ENCODE results near the gene CACNG8. TPM values are rescaled to one million over a fixed set of nuclear protein-coding genes. Genes with fewer than 3 reads are reported as not detected.
A peak's percentile ranks its signal among the peaks of the same experiment; 100 is the strongest.

Gene CACNG8
- total RNA-seq, 4 donors from 2014 or later, result not detected

GRCh38 chr19:53977991-53978731 is 15.4 kb downstream of the CACNG8 start:
- DNase-seq (ENCODE audit: low spot score), result peak; percentile 26
- TF ChIP-seq CTCF (IDR thresholded peaks at IDR 0.05), result no peak
- ATAC-seq (ENCODE audit: low FRiP score), result no peak

GRCh38 chr19:53978975-53979801 is 16.5 kb downstream of the CACNG8 start:
- ATAC-seq (ENCODE audit: low FRiP score) (no peak), DNase-seq (ENCODE audit: low spot score) (no peak)
- no peak for TF ChIP-seq CTCF (IDR thresholded peaks at IDR 0.05)

- no peak for DNase-seq (ENCODE audit: low spot score)
- no peak for TF ChIP-seq CTCF (IDR thresholded peaks at IDR 0.05)
- ATAC-seq (ENCODE audit: low FRiP score), result no peak
Measured at GRCh38 chr19:53980539-53981375, 18.0 kb downstream of the CACNG8 start.

GRCh38 chr19:53981376-53981951 is 18.7 kb downstream of the CACNG8 start:
- TF ChIP-seq CTCF (IDR thresholded peaks at IDR 0.05), result no peak
- no peak for ATAC-seq (ENCODE audit: low FRiP score)
- no peak for DNase-seq (ENCODE audit: low spot score)

- DNase-seq (ENCODE audit: low spot score), result no peak
Measured at GRCh38 chr19:53982001-53982451, 19.3 kb downstream of the CACNG8 start.

More at GRCh38 chr19:53982001-53982451, 19.3 kb downstream of the CACNG8 start:
- TF ChIP-seq CTCF (IDR thresholded peaks at IDR 0.05), result no peak
- ATAC-seq (ENCODE audit: low FRiP score), result no peak

All from omental fat pad (tissue), 4 donors.